Suppressor macrophage (primary cell): Measurements from ENCODE around the gene FTSJ1.

Experiments
- DNase-seq, 4 experiments: peaks; one replicate each; pipeline ENCODE4 v3.0.0-alpha.2; 2020 to 2022

The FTSJ1 gene

GRCh38 chrX:48530736-48531135 lies 54.7 kb downstream of the FTSJ1 start:
- no peak for DNase-seq

- peak in 3 of 4 experiments; percentile 16 to 52 (median 44) for DNase-seq
Measured at GRCh38 chrX:48531358-48531959, 55.5 kb downstream of the FTSJ1 start.

- peak in 2 of 4 experiments; percentile 8 to 9 for DNase-seq
Measured at GRCh38 chrX:48532161-48532560, 56.2 kb downstream of the FTSJ1 start.

- DNase-seq = no peak
Measured at GRCh38 chrX:48533165-48533564, 57.2 kb downstream of the FTSJ1 start.
